HG03378 (cell line): ENCODE results near the gene PFKM.
A peak's percentile ranks its signal among the peaks of the same experiment; 100 is the strongest.
"Not testable (repeated sequence)": the region's sequence is repeated elsewhere in the genome, so short reads cannot be mapped to it uniquely, and the experiment has no call there.

ENCODE experiments used
- ATAC-seq: cut with Tn5 transposase; IDR thresholded peaks from one replicate; pipeline ENCODE4 v1.9.1; 2021; ENCODE audit warnings: mild to moderate bottlenecking, moderate library complexity; ENCODE audit not compliant: unreplicated experiment

The PFKM gene

DNA sequence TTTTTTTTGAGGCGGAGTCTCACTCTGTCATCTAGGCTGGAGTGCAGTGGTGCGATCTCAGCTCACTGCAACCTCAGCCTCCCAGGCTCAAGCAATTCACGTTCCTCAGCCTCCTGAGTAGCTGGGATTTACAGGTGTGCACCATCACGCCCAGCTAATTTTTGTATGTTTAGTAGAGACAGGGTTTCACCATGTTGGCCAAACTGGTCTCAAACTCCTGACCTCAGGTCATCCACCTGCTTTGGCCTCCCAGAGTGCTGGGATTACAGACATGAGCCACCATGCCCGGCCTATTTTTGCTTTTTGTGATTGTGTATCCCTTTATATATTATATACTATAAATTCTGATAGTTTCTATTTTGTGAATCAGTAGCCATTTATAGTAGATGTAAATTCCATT is 36.6 kb downstream of the PFKM start:
- not testable (repeated sequence) for ATAC-seq

DNA sequence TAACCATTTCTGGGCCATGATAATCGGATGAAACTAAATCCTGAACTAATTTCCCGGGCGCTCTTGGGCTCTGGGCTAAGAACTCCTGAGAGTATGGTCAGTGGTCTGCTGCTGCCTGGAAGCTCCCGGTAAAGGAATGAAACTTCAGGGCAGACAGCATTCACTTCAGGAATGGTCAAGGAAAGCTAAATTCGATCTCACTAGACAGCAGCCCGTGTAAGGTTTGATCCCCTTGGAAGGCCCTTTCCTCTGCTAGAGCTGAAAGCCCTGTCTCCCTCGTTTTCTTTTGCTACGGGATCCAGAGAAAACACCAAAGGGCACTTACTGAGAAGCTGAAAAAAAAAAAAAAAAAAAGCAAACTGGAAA is 37.5 kb downstream of the PFKM start:
- no peak for ATAC-seq

- peak; percentile 91 for ATAC-seq
These were observed 38.1 kb downstream of the PFKM start, which contains the start of gene ASB8 for GRCh38 chr12:48157018-48157888. ASB8 (minus strand) TSS chr12:48157515; CDS start chr12:48153496, 4,019 bp downstream.

DNA sequence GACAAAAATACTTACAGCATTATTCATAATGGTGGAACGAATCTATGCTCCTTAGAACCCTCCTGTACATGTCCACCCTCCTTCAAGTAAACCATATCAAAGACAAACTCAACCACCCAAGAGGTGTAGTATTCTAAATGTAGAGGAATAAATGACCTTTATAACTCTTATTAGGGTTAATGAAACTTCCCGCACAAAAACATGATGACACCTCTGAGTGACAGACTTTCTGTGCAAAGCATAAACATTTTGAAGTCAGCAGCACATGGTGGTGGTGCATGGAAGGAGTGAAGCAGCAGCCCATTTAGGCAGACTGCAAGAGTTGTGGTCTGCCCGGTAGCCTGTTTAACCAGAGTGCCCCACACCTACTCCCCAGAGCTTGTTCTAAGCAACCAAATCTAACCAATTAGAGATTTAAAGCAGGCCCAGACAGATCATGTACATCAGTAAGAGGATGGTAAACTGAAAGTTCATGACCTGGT is 38.8 kb downstream of the PFKM start:
- no peak for ATAC-seq

GRCh38 chr12:48160046-48160445 is 40.9 kb downstream of the PFKM start:
- no peak for ATAC-seq

DNA sequence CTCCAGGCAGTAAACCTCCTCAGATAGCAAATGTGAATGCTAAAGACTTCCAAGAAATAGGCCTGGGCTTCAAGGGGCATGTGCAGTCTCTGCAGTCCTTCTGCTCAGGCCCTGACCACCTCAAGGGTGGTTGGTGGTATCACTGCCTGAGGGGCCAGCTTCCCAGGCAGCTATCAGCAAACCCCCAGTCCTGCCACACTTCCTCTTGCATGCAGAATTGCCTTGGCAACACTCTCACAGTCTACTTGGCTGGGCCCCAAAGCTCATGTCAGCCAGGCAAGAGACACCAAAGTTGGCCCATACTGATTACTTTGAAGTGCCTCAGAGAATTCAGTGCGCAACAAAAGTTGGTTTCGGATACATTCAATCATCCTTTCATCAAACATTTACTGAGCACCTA is 41.6 kb downstream of the PFKM start:
- no peak for ATAC-seq

GRCh38 chr12:48163150-48163747 is 44.1 kb downstream of the PFKM start:
- no peak for ATAC-seq

- ATAC-seq = no peak
These were observed 45.3 kb downstream of the PFKM start for GRCh38 chr12:48164451-48164850.

GRCh38 chr12:48165089-48165981 is 46.2 kb downstream of the PFKM start:
- no peak for ATAC-seq

DNA sequence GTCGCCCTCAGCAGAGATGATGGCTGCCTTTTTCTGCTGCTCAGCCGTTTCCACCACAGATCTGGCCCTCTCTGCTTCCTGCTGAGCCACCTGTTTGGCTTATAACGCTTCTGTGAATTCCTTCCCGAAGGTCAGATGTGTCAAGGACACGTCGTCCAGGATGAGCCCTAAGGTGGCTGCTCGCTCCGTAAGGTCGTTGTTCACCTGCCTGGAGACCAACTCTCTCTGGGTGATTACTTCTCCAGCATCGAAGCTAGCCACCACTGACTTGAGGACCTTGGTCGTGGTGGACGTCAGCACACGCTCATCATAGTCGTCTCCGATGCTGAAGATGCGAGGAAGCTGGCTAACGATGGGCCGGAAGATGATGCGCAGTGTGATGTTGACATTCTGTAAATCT is 49.8 kb downstream of the PFKM start:
- no peak for ATAC-seq

DNA sequence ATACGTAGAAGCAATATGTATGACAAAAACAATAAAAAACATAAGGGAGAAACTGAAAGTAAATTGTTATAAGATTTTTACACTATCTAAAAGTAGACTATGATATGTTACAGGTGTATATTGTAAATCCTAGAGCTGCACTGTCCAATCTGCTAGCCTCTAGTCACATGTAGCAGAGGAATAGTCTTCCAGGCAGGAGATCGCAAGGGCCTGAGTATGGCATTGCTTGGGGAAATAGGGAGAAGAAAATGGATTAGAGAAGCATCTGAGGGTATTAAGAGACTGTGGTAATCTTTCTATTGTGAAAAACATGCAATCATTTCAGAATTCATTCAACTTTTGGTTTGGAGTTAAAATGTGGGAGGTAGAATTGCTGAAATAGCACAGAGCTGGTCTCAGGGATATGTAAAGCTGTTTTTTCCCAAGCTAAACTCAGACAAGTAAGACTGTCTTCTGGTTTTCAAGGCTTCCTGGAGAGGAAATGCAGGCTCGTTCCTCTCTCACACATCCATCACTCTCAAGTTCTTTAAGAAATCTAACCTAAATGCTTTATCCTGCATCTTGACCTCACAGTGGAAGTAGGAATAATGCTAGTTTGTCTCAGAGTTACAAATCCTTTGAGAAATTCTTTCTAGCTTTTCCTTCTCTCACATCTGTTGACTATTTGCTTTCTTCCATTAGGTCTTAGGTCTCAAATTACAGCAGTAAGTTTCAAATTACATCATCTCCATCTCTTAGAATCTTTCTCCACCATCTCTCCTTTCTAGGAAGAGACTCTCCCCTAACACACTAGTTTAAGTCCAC is 56.7 kb downstream of the PFKM start:
- no peak for ATAC-seq

GRCh38 chr12:48176417-48176751 is 57.2 kb downstream of the PFKM start:
- ATAC-seq = no peak

DNA sequence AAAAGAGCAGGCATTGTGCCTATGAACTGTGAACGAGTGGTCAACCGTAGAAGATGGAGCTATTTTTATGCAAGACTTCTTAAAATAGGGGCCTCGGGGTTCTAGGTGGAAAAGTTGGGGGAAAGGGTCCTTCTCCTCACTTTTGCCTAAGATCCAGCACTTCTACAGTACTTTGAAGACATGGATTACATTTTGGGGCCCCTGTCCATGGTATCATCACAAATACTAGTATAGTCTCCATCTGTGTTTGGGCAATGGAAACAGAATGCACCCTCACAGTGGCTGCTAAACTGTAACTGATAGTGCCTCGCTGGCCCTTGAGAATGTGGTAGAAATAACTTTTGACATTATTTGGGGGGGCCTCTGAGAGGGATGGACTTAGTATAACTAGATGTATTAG is 58.8 kb downstream of the PFKM start:
- no peak for ATAC-seq

- no peak for ATAC-seq
These were observed 60.3 kb downstream of the PFKM start for GRCh38 chr12:48179466-48179865.

- ATAC-seq = no peak
These were observed 61.3 kb downstream of the PFKM start for GRCh38 chr12:48180424-48180823.

GRCh38 chr12:48180857-48181495 is 61.8 kb downstream of the PFKM start:
- no peak for ATAC-seq

DNA sequence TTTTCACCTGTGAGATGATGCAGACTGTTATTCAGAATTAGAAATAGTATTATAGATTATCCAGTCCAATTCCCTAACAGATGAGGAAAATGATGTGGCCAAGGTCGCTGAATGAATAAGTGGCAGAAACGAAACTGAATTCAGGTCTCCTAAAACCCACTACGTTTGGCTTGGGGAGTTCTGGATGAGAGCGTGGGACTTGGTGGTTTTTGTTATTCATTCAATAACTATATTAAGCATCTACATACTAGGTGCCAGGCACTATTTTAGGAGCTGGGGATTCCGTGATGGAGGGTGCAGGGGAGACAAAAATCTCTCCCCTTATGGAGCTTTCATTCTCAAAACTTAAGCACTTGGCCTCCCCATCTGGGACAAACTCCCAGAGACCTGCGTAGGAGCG is 63.5 kb downstream of the PFKM start:
- no peak for ATAC-seq

DNA sequence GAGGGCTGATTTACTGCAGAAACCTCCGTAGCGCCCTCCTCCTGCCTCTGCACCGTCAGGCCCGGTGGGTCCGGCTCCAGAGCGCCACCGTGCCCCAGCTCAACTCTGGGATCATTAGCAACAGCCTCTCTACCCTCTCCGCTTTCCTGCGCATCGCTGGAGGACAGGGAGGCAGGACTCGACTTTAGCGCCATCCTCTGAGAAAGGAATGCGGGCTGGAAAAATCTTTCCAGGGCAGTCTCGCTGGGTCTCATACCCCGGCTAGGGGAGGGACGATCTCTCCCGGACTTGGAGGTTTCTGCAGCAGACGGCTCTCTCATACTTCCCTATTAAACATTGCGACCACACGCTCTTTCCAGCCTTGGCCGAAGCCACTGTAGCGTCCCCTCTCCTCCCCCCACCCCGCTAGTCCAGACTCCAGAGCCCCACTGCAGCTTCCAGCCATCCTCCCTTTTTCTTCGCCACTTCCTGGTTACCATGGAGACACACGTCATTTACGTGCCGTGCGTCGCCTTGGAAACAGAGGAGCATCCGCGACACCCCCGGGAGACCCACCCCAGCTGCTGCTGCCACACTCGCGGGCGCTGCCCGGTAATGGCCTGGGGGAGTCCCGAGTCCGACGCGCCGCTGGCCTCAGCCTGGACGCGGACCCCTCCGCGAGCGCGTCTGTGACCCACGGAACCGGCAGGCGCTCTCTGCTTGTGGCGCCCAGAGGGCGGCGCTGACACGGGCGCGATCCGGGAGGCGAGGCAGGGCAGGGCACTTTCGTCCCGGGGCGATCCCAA is 64.1 kb downstream of the PFKM start, which contains the start of gene CCDC184:
CCDC184 (plus strand) TSS at position 554 of the 785 bp plus-strand sequence. CDS start 479 bp downstream, outside the sequence.
- peak; percentile 55 for ATAC-seq

GRCh38 chr12:48183876-48184548 is 64.8 kb downstream of the PFKM start:
- no peak for ATAC-seq
